ENCODE data around the gene GPI.

Gene GPI

GRCh38 chr19:34405892-34406660 lies 41.1 kb downstream of the GPI start:
- no peak for DNase-seq

- no peak for DNase-seq
Observed at GRCh38 chr19:34408411-34408810, 43.4 kb downstream of the GPI start.

GRCh38 chr19:34409189-34410164 lies 44.5 kb downstream of the GPI start:
- no peak for DNase-seq

- DNase-seq = no peak
Observed at GRCh38 chr19:34411216-34411615, 46.2 kb downstream of the GPI start.

- no peak for DNase-seq
Observed at GRCh38 chr19:34416021-34416545, 51.1 kb downstream of the GPI start.

- no peak for DNase-seq
Observed at GRCh38 chr19:34418300-34418699, 53.3 kb downstream of the GPI start.

- no peak for DNase-seq
Observed at GRCh38 chr19:34426096-34426661, 61.2 kb downstream of the GPI start.

- DNase-seq = no peak
Observed at GRCh38 chr19:34428549-34429285, 63.7 kb downstream of the GPI start.

GRCh38 chr19:34429553-34429952 lies 64.6 kb downstream of the GPI start:
- DNase-seq = no peak

- no peak for DNase-seq
Observed at GRCh38 chr19:34430738-34431625, 66.0 kb downstream of the GPI start.

- no peak for DNase-seq
Observed at GRCh38 chr19:34431681-34432402, 66.8 kb downstream of the GPI start.

- no peak for DNase-seq
Observed at GRCh38 chr19:34432797-34433196, 67.8 kb downstream of the GPI start.

- DNase-seq = no peak
Observed at GRCh38 chr19:34436716-34437115, 71.7 kb downstream of the GPI start.

- DNase-seq = no peak
Observed at GRCh38 chr19:34448191-34448590, 83.2 kb downstream of the GPI start.
